Measurements from ENCODE around the gene GJB2. TPM values are rescaled to one million over a fixed set of nuclear protein-coding genes. Genes with fewer than 3 reads are reported as not detected.

Gene GJB2
- total RNA-seq, 1 donor from 2014 or later = 192 TPM

GRCh38 chr13:20230913-20231838 lies 38.4 kb upstream of the GJB2 start:
- H3K4me3 ChIP-seq (ENCODE audit: low read depth, low read length) = peak overlapping the region; percentile 62
- DNase-seq (ENCODE audit: low read depth) = no peak
- H3K27me3 ChIP-seq (ENCODE audit: control insufficient read depth, insufficient read depth, low read length) = no peaks in the 10 kb centered on the region
- H3K36me3 ChIP-seq (ENCODE audit: control insufficient read depth, insufficient read depth, low read length) = peaks cover 7% of the 10 kb centered on the region
- no peak for FAIRE-seq
- no peak for TF ChIP-seq CTCF (IDR thresholded peaks at IDR 0.05; ENCODE audit: insufficient read depth, low read length, severe bottlenecking)

- Histone ChIP-seq H3K4me3 (ENCODE audit: low read depth, low read length) (no peak overlapping the region), H3K27me3 (ENCODE audit: control insufficient read depth, insufficient read depth, low read length) (no peaks in the 10 kb centered on the region), H3K36me3 (ENCODE audit: control insufficient read depth, insufficient read depth, low read length) (peaks cover 14% of the 10 kb centered on the region)
- no peak for TF ChIP-seq CTCF (IDR thresholded peaks at IDR 0.05; ENCODE audit: insufficient read depth, low read length, severe bottlenecking)
- FAIRE-seq (no peak), DNase-seq (ENCODE audit: low read depth) (no peak)
Measured at GRCh38 chr13:20227730-20228129, 35.0 kb upstream of the GJB2 start.

- H3K36me3 ChIP-seq (ENCODE audit: control insufficient read depth, insufficient read depth, low read length) = peaks cover 14% of the 10 kb centered on the region
- H3K27me3 ChIP-seq (ENCODE audit: control insufficient read depth, insufficient read depth, low read length) = no peaks in the 10 kb centered on the region
- no peak for TF ChIP-seq CTCF (IDR thresholded peaks at IDR 0.05; ENCODE audit: insufficient read depth, low read length, severe bottlenecking)
- DNase-seq (ENCODE audit: low read depth) (no peak), FAIRE-seq (no peak)
- no peak overlapping the region for H3K4me3 ChIP-seq (ENCODE audit: low read depth, low read length)
Measured at GRCh38 chr13:20227288-20227687, 34.5 kb upstream of the GJB2 start.

- Histone ChIP-seq H3K27me3 (ENCODE audit: control insufficient read depth, insufficient read depth, low read length) (no peaks in the 10 kb centered on the region), H3K36me3 (ENCODE audit: control insufficient read depth, insufficient read depth, low read length) (peaks cover 9% of the 10 kb centered on the region), H3K4me3 (ENCODE audit: low read depth, low read length) (no peak overlapping the region)
- FAIRE-seq (no peak), DNase-seq (ENCODE audit: low read depth) (no peak)
- no peak for TF ChIP-seq CTCF (IDR thresholded peaks at IDR 0.05; ENCODE audit: insufficient read depth, low read length, severe bottlenecking)
Measured at GRCh38 chr13:20222553-20222952, 29.8 kb upstream of the GJB2 start.

GRCh38 chr13:20221772-20222171 lies 29.0 kb upstream of the GJB2 start:
- TF ChIP-seq CTCF (IDR thresholded peaks at IDR 0.05; ENCODE audit: insufficient read depth, low read length, severe bottlenecking) = no peak
- Histone ChIP-seq H3K4me3 (ENCODE audit: low read depth, low read length) (no peak overlapping the region), H3K27me3 (ENCODE audit: control insufficient read depth, insufficient read depth, low read length) (no peaks in the 10 kb centered on the region), H3K36me3 (ENCODE audit: control insufficient read depth, insufficient read depth, low read length) (peaks cover 7% of the 10 kb centered on the region)
- FAIRE-seq (no peak), DNase-seq (ENCODE audit: low read depth) (no peak)

Measured in bronchial epithelial cell (primary cell).